WTC11 (cell line): Measurements from ENCODE around the gene ELP5.

Experiments used
- CREM ChIP-seq: sonication (generic); formaldehyde crosslinking; IDR thresholded peaks from 2 replicates; pipeline ENCODE4 v1.8.1; 2022; ENCODE audit warnings: mild to moderate bottlenecking, missing genetic modification reagents, moderate library complexity
- CTCF ChIP-seq: fragments of 200-600 bp; IDR thresholded peaks from 2 replicates; pipeline ENCODE4 v1.8.0; 2022; ENCODE audit warnings: antibody characterized with exemption
- PREB ChIP-seq: sonication (generic); formaldehyde crosslinking; IDR thresholded peaks from 2 replicates; pipeline ENCODE4 v1.8.1; 2022; ENCODE audit warnings: mild to moderate bottlenecking, missing genetic modification reagents, moderate library complexity, borderline replicate concordance
- RELA ChIP-seq: sonication (generic); formaldehyde crosslinking; IDR thresholded peaks from 2 replicates; pipeline ENCODE4 v1.8.1; 2022; ENCODE audit warnings: missing genetic modification reagents, mild to moderate bottlenecking, borderline replicate concordance
- TEAD4 ChIP-seq: sonication (generic); formaldehyde crosslinking; IDR thresholded peaks from 2 replicates; pipeline ENCODE4 v1.8.0; 2022; ENCODE audit warnings: mild to moderate bottlenecking, missing genetic modification reagents

GRCh38 chr17:7203391-7203790 is 48.6 kb upstream of the ELP5 start:
- no peak for TF ChIP-seq CTCF
- no peak for TF ChIP-seq PREB (CRISPR knock-in tag)
- TF ChIP-seq TEAD4 (CRISPR knock-in tag), result no peak
- no peak for TF ChIP-seq CREM (CRISPR knock-in tag)
- no peak for TF ChIP-seq RELA
